ENCODE results near the gene ADGRV1. TPM values are rescaled to one million over a fixed set of nuclear protein-coding genes. Genes with fewer than 3 reads are reported as not detected.
A peak's percentile ranks its signal among the peaks of the same experiment; 100 is the strongest.

The ADGRV1 gene
- total and polyA plus RNA-seq, 9 of the 15 experiments (the other 6 are each of a cell fraction or from before 2014, with no cell fraction given), result 21.7 to 156 (median 58.2) TPM

DNA sequence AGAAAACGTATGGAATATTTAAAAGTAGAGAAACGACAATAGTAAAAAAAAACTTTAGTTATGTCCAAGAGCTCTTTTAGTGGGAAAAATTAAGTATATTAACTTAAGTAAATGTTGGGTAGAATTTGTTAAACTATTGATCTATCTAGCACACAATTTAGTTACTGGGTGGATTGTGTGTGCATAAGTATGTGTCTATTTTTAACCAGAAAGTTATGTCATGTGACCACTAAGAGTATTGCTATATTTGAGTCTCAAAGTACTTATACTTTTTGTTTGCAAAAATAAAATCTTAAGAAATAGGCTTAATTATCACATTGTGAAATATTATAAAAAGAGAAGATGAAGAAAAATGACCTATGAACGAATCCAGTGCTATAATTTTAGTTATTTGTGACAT lies 56.8 kb downstream of the ADGRV1 start:
- Histone ChIP-seq H3K9me3 (replicated peaks; ENCODE audit: control insufficient read depth, insufficient read depth, low read depth, low read length) (no peaks in the 10 kb centered on the region; the same call in 1 of the 2 replicates), H3K4me3 (no peak overlapping the region), H3K9me1 (ENCODE audit: control insufficient read depth, insufficient read depth, low read length) (no peaks in the 10 kb centered on the region), H3K9ac (ENCODE audit: insufficient read depth in 1 of 2, low read depth in 2 of 2, low read length in 2 of 2) (peak overlapping the region in 1 of 2 experiments; percentile 64; a peak in 1 of 4 replicates), H3K79me2 (ENCODE audit: control insufficient read depth, insufficient read depth, low read length) (peaks cover 3% of the 10 kb centered on the region; the same call in 1 of the 3 replicates), H3K36me3 (ENCODE audit: control insufficient read depth, insufficient read depth, low read length) (peaks cover 9% of the 10 kb centered on the region), H3K27me3 (ENCODE audit: control insufficient read depth in 2 of 2, insufficient read depth in 2 of 2, low read length in 2 of 2) (no peaks in the 10 kb centered on the region), H2AFZ (ENCODE audit: low read depth, low read length) (peak overlapping the region; percentile 91), H3K27ac (ENCODE audit: extremely low read depth, low read depth, low read length) (peak overlapping the region; percentile 24; the same call in 1 of the 3 replicates), H3K4me2 (ENCODE audit: insufficient read depth, low read length) (no peak overlapping the region), H4K20me1 (replicated peaks; ENCODE audit: control insufficient read depth, insufficient read depth, low read length) (no peaks in the 10 kb centered on the region), H3K4me1 (replicated peaks in 1 of 2; ENCODE audit: control insufficient read depth in 2 of 2, insufficient read depth in 2 of 2, low read length in 2 of 2) (peaks cover 0 to 10% of the 10 kb centered on the region in 2 experiments; a peak in 2 of 5 replicates)
- in situ Hi-C loops (cut with MboI), result no loop called here
- ChIA-PET POLR2A (interaction anchor here (1.0 kb wide), 1 partner anchor 14 kb away, joined by 3 read pairs; no protein-coding TSS in a partner anchor), CTCF (ENCODE audit: low intra/inter-chr PET ratio) (no interaction called here)
- no TSS peak for BruUV-seq (replicated peaks)
- 26% methylated on average over 3 of the region's 3 CpGs for WGBS (ENCODE audit: insufficient coverage, low coverage, missing lambda C conversion rate)
- FAIRE-seq (no peak), ATAC-seq (no peak), DNase-seq (ENCODE audit: extremely low read depth in 1 of 4, low spot score in 3 of 4) (no peak)
- intact Hi-C loops (cut with micrococcal nuclease), result no loop called here
- TF ChIP-seq, protein P1, sequence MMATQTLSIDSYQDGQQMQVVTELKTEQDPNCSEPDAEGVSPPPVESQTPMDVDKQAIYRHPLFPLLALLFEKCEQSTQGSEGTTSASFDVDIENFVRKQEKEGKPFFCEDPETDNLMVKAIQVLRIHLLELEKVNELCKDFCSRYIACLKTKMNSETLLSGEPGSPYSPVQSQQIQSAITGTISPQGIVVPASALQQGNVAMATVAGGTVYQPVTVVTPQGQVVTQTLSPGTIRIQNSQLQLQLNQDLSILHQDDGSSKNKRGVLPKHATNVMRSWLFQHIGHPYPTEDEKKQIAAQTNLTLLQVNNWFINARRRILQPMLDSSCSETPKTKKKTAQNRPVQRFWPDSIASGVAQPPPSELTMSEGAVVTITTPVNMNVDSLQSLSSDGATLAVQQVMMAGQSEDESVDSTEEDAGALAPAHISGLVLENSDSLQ (IDR thresholded peaks at IDR 0.05), result no peak
- TF ChIP-seq, protein P2, sequence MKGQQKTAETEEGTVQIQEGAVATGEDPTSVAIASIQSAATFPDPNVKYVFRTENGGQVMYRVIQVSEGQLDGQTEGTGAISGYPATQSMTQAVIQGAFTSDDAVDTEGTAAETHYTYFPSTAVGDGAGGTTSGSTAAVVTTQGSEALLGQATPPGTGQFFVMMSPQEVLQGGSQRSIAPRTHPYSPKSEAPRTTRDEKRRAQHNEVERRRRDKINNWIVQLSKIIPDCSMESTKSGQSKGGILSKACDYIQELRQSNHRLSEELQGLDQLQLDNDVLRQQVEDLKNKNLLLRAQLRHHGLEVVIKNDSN (CRISPR knock-in tag; IDR thresholded peaks at IDR 0.05), result no peak
- TF ChIP-seq GATAD2A (IDR thresholded peaks at IDR 0.05), result no peak
- no peak for TF ChIP-seq PRPF4 (IDR thresholded peaks at IDR 0.05; ENCODE audit: insufficient read depth, low read depth, low read length, poor library complexity, severe bottlenecking)
- no peak for TF ChIP-seq C11orf30 (IDR thresholded peaks at IDR 0.05; ENCODE audit: low read depth)
- TF ChIP-seq CBFB (CRISPR knock-in tag; IDR thresholded peaks at IDR 0.05), result no peak
- no peak for TF ChIP-seq TAF9B (IDR thresholded peaks at IDR 0.05; ENCODE audit: partially characterized antibody)
- TF ChIP-seq U2AF1 (optimal IDR thresholded peaks at IDR 0.05; ENCODE audit: low read depth, low read length), result no peak
- no peak for TF ChIP-seq FOS (IDR thresholded peaks at IDR 0.05; ENCODE audit: extremely low read depth, insufficient read length)
- TF ChIP-seq, protein P3, sequence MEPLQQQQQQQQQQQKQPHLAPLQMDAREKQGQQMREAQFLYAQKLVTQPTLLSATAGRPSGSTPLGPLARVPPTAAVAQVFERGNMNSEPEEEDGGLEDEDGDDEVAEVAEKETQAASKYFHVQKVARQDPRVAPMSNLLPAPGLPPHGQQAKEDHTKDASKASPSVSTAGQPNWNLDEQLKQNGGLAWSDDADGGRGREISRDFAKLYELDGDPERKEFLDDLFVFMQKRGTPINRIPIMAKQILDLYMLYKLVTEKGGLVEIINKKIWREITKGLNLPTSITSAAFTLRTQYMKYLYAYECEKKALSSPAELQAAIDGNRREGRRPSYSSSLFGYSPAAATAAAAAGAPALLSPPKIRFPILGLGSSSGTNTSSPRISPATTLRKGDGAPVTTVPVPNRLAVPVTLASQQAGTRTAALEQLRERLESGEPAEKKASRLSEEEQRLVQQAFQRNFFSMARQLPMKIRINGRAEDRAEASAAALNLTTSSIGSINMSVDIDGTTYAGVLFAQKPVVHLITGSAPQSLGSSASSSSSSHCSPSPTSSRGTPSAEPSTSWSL (CRISPR knock-in tag; IDR thresholded peaks at IDR 0.05; ENCODE audit: borderline replicate concordance), result no peak
- TF ChIP-seq KDM5B (IDR thresholded peaks at IDR 0.05; ENCODE audit: insufficient replicate concordance, low read depth, low read length), result no peak
- TF ChIP-seq ZBTB7A (IDR thresholded peaks at IDR 0.05; ENCODE audit: borderline replicate concordance, control insufficient read depth, low read depth, low read length), result no peak
- TF ChIP-seq CEBPB (tag; IDR thresholded peaks at IDR 0.05), result peak; percentile 56; the same call in 1 of the 2 replicates
- TF ChIP-seq, protein P4, sequence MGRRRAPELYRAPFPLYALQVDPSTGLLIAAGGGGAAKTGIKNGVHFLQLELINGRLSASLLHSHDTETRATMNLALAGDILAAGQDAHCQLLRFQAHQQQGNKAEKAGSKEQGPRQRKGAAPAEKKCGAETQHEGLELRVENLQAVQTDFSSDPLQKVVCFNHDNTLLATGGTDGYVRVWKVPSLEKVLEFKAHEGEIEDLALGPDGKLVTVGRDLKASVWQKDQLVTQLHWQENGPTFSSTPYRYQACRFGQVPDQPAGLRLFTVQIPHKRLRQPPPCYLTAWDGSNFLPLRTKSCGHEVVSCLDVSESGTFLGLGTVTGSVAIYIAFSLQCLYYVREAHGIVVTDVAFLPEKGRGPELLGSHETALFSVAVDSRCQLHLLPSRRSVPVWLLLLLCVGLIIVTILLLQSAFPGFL (CRISPR knock-in tag; IDR thresholded peaks at IDR 0.05), result no peak
- TF ChIP-seq POLR2A (conservative IDR thresholded peaks at IDR 0.05), result no peak
- no peak for TF ChIP-seq ETV6 (IDR thresholded peaks at IDR 0.05; ENCODE audit: borderline replicate concordance in 1 of 2, low read depth in 2 of 2, low read length in 1 of 2)
- TF ChIP-seq ETV6 (CRISPR knock-in tag; IDR thresholded peaks at IDR 0.05; ENCODE audit: borderline replicate concordance), result no peak
- no peak for TF ChIP-seq SRSF1 (IDR thresholded peaks at IDR 0.05; ENCODE audit: low read depth, low read length)
- no peak for TF ChIP-seq EHMT2 (IDR thresholded peaks at IDR 0.05)
- TF ChIP-seq HIVEP1 (CRISPR knock-in tag; IDR thresholded peaks at IDR 0.05), result no peak

Measured in K562 (cell line).